ENCODE data around the gene DDX3X.
A peak's percentile ranks its signal among the peaks of the same experiment; 100 is the strongest.
"Not testable (repeated sequence)": the region's sequence is repeated elsewhere in the genome, so short reads cannot be mapped to it uniquely, and the experiment has no call there.

DDX3X gene

DNA sequence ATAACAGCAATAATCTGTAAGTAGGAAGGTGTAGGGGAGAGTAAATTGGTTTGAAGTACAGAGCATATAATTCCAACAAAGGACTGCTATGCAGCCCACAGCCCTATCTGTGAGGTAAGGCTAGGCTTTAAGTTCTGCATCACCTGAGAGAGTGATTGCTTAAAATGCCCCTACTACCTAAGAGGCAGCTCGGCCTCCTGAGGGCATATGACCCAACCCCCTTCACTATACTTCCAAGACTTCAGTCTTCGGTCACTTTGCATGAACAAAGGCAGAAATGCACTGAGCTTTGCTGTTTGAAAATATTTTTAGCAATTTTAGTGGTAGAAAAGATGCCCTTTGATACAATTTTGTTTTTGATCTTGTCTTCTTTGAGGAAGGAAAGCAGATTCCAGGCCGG, 4.9 kb upstream of the DDX3X start:
- no peak for DNase-seq

DNA sequence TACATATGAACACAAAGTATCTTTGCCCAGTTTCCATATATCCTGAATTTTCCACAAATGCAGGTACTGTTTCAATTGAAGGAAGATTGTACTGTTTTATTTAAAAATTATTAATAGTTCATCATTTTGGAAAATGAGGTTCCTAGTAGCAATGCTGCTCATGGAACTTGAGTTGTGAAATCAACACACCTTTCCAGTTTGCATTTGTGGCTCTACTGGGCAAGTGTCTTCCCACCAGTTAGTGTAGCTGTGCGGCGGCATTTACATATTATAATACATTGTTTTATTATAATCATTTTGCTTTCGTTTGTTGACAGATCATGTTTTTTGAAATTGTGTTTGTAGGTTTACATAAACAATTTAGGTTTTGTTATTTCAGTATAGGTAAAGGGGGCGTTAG, 2.0 kb upstream of the DDX3X start:
- DNase-seq: no peak

DNA sequence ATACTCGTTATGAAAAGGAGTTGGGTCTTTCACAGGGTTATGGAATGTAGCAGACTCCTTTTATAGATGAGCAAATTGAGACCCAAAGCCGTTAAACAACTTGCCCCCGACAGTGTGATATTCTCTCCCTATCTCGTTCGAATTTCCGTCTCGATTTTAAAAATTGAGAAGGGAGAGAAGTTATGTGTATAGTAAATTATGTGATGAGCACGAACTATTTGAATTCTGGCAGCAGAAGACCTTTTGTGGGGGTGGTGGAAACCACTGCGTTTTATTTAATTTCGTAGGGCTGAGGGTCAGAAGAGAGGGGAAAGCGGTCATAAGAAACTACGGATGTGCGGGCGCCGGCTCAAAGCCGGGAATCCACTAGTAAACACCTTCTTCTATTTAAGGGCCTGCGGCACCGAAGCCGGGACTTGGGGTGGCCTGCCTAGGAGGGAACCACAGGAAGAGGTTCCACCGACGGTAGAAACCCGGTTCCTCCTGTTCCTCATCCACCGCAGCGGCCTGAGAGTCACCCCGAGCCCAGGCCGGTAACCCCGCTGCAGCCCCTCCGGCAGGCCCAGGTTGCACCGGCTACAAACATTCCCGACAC, 1.5 kb upstream of the DDX3X start:
- no peak for DNase-seq

DNA sequence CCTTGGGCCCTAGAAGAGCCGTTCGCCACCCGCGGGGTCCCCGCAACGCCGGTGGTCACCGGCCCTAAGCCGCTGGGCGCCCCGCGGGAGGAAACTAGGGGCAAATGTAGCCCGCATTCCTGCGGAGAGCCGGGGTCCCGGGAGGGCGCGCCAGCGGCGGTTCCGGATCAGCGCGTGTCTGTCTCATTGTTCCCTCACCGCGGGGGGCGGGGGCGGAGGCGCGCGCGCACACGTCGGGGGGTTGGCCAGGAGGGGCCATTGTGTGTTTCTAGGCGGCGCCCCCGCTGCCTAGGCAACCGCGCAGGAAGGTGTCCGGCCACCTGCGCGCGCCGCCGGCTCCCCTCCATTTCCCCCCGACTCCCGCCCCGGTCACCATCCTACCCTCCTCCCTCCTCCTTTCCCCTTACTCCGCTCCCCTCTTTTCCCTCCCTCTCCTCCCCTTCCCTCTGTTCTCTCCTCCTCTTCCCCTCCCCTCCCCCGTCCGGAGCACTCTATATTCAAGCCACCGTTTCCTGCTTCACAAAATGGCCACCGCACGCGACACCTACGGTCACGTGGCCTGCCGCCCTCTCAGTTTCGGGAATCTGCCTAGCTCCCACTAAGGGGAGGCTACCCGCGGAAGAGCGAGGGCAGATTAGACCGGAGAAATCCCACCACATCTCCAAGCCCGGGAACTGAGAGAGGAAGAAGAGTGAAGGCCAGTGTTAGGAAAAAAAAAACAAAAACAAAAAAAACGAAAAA, 789 bp upstream of the DDX3X start:
- DNase-seq: peak in 1 of 2 experiments; percentile 44

DNA sequence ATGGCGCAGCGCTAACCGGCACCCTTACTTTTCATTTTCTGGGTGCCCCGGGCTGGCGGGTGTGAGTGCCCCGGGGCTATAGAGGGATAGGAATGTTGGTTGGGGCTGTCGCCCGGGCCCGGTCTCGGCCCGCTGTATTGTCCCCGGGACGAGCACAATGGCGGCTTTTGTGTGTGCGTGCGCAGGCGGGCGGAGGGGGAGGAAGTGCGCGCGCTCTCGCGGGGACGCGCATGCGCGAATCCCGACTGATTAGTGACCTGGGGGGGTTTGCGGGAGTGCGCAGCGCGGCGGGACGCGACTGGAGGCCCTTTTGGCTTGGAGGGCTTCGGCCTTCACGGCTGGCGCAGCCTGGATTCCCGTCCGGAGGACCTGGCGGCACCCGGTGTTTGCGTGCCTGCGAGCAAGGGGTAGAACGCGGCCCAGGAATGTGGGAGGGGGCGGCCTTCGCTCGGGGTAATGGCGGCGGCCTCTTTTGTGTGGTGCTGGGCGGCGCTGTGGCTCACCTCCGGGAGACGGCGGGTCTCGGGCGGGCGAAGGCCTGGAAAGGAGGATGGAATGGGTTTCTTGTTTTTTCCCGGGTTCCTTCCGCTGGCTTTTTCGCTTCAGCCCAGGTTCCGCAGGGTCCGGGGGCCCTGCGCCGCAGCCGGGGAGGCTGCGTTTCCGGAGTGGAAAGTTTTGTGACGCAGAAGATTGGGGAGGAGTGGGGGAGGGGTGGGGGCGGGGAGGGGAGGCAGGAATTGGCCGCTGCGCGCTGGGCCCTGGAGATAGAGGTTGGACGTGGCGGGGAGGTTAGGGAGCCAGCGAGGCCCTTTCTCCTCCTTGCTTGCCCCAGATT, 618 bp downstream of the DDX3X start:
- DNase-seq: peak in 1 of 2 experiments; percentile 40

DNA sequence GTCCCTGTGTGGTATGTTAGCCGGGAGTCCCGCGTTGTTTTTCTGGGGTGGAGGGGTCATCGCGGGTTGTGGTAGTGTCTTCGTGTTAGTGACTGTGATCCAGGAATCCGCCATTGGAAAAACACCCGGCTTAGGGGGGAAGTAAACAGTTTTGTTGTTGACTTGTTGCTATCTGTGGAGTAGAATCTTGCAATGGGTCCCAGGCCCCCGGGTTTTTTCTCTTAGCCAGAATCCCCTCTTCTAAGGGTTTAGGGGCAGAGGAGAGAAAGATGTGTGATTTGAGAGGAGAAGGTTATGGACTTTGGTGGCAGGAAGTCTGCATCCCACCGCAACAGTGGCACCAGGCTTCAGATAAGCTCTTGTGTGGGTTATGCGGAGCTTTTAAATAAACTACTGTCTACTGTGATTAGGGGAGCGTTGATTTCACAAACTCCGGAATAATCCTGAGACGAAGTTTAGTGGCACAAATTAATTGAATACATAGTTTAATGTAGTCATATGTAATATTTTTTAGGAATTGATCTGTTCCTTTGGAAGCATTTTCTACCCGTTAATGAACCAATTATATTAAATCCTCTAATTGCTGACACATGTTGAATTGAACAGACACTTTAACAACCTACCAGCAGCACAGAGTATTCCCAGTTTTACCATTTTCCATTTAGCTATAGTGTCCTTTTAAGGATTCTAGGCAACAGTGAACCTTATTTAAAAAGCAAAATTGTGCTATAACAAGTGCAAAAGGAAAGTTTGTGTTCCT, 1.4 kb downstream of the DDX3X start:
- no peak for DNase-seq

DNA sequence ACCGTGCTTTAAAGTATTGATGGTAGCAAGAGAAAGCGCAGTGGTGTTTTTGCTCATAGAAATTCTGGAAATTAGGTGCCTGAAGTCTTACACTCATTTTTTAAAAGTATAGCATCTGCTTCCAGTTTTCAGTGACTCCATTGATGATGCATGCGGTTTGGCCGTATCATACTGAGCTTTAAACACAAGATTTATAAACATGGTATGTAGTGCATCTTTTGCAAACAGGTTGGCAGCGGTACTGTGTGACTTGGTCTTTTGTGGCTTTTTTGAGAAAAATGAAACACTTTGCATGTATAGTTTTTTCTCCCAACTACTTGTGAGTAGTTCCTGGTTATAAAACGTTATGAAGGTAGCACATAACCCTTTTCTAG, 2.0 kb downstream of the DDX3X start:
- DNase-seq: no peak

DNA sequence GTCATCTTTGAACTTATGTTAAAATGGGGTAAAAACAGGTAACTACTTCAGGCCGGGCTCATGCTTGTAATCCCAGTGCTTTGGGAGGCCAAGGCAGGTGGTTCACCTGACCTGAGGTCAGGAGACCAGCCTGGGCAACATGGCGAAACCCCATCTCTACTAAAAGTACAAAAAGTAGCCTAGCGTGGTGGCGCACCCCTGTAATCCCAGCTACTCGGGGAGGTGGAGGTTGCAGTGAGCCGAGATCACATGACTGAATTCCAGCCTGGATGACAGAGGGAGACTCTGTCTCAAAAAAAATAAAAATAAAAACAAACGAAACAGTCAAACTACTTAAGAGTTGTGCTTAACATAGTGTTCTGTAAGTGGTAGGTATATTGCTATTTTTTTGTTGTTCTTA, 2.5 kb downstream of the DDX3X start:
- DNase-seq: no peak

DNA sequence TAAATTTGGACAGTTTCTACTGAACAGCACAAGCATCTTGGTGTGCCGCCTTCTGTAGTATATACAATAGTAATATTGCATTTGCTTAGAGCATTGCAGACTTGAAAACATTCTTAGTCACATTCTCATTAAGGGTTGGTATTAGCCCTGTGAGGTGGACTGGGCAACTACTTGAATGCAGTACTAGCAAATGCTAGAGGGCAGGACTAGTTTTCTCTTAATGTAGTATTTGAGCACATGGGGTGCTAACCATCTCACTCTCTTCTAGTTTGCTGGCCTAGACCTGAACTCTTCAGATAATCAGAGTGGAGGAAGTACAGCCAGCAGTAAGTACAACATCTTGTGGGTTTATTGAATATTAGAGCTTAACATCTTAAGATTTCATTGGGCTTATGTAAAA, 3.2 kb downstream of the DDX3X start:
- no peak for DNase-seq

DNA sequence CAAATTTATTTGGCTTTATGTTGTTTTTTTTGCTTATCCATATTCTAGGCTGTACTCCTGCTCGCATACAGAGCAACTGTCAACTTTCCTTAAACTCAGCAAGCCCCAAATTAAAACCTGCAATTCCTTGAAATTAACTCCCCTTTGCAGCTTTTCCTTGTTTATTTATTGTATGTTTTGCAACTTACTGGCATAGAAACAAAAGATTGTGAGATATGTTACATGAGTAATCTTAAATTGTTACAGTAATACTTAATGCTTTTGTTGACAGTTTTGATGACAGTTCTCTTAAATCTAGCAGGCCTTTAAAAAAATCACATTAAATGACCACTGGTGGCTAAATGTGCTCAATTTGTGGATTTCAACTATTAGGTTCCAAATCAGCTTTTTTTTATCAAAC, 4.5 kb downstream of the DDX3X start:
- no peak for DNase-seq

DNA sequence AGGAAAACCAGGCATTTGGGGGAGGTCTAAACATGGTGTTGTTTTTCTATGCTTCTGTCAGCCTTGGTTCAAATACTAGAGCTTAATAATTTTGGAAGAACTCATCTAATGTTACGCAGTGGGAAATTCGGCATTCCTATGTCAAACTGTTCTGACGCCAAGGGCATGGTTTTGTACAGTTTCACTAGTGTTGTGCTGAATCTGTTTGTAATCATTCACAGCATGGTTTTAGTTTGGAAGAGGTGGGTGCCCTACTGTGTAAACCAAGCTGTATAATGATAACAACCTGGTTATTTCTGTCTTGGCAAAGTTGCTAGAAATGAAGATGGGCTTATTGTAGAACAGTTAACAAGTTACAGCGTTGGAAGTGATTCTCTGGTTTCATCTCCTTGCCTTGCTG, 5.2 kb downstream of the DDX3X start:
- DNase-seq: no peak

DNA sequence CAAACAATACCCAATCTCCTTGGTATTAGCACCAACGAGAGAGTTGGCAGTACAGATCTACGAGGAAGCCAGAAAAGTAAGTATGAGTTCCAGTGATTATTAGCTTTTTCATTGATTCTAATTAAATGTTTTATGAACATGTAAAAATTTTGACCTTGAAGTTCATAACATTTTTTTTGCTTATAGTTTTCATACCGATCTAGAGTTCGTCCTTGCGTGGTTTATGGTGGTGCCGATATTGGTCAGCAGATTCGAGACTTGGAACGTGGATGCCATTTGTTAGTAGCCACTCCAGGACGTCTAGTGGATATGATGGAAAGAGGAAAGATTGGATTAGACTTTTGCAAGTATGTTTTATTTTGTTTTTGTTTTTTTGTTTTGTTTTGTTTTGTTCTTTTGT, 10.1 kb downstream of the DDX3X start:
- DNase-seq: no peak

DNA sequence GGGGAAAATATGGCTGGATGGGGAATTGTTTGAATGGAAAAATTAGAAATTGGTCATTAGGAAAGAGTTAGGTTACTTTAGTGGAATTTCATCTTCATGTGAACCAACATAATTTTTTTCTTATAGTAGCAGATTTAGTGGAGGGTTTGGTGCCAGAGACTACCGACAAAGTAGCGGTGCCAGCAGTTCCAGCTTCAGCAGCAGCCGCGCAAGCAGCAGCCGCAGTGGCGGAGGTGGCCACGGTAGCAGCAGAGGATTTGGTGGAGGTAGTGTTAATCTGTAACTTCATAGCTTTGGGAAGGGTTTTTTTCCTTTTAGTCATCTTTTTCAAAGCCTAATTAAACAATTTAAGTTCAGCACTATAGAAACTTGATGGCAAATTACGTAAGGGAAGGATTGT, 13.2 kb downstream of the DDX3X start:
- DNase-seq: no peak

DNA sequence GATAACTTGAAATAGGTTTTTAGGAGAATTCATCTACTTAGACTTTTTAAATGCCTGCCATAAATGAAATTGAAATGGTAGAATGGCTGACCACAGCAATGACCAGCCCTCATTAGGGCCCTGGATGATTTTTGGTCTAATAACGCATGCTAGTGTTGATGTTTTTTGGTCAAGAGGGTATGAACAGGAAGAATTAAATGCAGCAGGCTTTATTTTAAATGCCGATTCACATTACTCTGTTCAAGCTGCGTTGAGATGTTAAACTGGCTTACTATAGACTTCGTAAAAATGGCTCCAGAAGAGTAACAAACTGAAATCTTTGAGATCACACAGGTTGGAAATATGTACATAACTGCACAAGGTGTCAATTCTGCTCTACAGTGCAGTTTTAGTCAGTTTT, 14.6 kb downstream of the DDX3X start:
- DNase-seq: no peak

DNA sequence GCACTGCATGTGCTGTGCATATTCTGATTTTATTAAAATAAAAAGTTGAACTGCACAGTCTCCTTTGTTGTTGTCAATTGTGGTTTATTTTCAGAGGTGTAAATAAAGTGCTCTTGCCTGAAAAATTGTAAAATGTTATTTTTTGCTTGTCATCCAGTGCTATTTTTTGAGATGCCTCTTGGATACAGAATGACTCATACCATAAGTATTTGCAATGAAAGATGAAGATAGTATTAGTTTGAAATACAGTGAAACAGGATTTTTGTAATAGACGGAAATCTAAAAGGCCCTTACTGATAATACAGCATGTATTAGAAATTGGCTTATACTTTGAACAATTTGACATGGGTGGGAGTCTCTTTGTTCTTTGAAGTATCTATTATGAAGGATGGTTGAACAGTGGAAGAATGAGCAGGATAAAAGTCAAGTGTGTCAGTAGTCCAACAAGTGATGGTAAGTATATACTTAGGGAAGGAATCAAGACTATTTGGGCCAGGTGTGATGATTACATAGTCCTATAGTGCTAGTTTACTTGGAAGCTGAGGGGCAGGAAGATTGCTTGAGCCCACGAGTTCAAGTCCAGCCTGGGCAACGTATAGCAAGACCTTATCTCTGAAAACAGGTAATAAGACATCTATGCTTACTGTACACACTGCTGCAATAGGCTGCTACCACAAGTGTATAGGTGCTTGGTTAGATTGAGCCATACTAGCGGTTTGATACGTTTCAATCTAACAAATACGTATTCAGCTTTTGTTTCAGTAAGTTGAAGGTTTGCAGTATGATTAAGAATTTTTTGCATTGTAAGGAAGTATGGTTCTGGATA, 16.4 kb downstream of the DDX3X start:
- no peak for DNase-seq

DNA sequence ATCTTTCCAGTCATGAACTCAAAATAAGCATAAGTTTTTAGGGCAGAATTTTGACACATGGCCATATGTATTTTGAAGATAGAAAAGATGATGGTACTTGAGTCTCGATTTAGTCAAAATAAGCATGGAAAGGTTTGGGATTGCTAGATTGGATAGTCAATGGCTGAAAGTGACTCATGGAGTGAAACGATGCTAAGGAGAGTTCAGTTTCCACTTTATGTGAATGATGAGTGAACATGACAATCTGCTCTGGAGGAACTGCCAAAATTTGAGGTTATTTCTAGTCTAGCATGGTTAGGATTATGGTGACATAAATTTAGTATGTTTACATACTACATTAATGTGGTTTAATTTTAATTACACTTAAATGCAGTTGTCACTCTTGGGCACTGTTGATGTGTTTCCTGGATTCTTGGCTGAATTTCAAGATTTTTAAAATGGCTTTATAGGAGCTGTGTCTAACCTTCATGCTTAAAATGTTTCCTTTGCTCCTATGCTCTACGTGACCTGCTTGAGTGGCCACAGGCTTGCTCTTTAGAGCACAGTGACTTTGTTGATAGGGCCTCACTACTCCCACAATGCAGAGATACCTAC, 17.1 kb downstream of the DDX3X start:
- no peak for DNase-seq

DNA sequence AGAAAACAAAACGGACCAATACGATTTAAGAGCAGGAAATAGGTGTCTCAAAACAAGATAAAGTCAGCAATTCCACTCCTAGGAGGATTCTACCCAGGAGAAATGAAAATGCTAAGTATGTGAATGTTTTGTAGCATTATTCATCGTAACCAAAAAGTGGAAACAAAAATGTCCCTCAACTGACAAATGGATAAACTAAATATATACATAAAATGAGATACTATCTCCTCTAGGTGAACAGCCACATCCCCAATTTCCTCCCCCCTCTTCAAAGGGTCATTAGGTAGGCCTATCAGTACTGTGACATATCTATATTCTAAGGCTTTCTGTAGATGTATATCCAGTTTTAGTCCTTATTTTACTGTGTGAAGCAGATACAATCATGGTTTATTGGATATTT, 18.0 kb downstream of the DDX3X start:
- DNase-seq: no peak

DNA sequence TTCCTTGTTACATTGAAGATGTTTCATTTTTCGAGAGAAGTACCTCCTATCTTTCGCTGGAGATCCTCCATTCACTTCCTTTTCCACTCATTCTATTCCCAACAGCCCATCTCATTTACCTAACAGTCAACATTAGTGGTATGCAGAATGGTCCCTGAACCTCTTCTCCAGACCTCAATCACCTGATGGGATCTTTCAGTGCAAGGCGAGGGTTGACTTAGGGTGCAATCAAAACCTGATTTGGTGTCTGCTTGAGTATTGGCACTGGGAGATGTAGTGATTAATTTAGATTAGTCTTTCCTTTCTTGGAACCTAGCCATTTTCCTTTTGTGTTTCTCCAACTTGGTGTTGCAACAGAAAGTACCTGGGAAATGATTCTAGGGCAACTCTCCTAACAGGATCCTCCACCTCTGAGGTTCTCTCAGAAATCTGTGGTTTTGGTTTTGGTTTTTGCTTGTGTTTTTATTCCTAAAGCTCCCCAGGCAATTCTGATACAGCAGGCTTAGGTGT, 18.4 kb downstream of the DDX3X start:
- DNase-seq: no peak

DNA sequence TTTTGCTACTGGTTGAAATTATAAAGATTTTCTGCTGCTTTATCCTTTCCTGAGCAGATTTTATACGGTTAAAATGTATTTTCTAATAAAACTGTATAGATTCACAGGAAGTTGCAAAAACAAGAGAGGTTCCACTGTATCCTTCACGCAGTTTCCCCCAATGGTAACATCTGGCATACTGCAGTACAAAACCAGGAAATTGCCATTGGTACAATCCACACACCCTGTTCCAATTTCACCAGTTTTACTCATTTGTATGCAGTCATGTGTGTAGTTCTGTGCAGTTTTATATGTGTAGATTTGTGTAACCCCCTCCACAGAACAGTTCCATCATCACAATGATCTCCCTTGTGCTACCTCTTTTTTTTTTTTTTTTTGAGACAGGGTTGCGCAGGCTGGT, 20.0 kb downstream of the DDX3X start:
- DNase-seq: no peak

DNA sequence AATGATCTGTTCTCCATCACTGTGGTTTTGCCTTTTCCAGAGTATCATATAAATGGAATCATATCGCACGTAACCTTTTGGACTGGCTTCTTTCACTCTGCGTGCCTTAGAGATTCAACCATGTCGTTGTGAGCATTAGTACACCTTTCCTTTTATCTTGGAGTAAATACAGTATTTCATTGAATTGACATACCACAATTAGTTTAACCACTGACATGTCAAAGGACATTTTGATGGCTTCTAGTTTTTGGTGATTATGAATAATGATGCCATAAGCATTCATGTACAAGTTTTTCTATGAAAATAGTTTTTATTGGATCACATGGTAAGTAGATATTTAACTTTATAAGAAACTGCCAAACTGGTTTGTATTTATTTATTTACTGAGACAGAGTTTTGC, 35.2 kb downstream of the DDX3X start:
- no peak for DNase-seq

DNA sequence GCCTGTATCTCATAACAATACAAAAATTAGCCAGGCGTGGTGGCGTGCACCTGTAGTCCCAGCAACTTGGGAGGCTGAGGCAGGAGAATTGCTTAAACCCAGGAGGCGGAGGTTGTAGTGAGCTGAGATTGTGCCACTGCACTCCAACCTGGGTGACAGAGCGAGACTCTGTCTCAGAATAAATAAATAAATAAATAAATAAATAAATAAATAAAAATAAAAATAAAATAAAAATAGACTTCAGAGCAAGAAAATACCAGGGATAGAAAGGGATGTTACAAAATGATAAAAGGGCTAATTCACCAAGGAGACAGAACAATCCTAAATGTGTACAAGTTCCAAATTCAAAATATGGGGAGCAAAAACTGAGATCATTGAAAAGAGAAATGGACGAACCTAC, 37.6 kb downstream of the DDX3X start:
- DNase-seq: not testable (repeated sequence)

All from cerebellar nuclear complex (tissue), 1 donor.